ENCODE data around the gene TMEM44.
"Not testable (repeated sequence)": the region's sequence is repeated elsewhere in the genome, so short reads cannot be mapped to it uniquely, and the experiment has no call there.

GRCh38 chr3:194545538-194545937 lies 87.7 kb downstream of the TMEM44 start:
- not testable (repeated sequence) for TF ChIP-seq POLR2AphosphoS5, POLR2A, CTCF (IDR thresholded peaks at IDR 0.05)
